ENCODE data around the gene OPCML.

The OPCML gene

DNA sequence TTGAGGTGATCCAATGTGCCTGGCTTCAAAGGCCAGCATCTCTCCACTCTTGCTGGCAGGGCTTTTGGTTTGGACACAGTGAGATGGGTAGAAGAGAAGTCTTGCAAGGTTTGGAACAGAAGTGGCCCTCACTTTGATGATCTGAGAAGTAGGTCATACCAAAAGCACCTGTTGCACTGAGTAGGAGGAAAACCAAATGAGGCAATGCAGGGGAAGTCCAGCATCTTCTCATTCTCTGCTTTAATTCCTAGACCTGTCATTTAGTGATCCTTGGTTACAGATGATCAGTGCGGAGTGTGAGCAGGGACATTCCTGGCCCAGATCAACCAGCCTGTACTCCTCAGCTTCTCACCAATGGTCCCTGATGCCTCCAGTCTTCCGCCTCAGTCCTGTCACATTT lies 990.5 kb downstream of the OPCML start:
- H3K27ac ChIP-seq (ENCODE audit: insufficient read depth, low read depth, low read length, poor library complexity, severe bottlenecking) = no peak overlapping the region
- H3K36me3 ChIP-seq (ENCODE audit: control insufficient read depth, insufficient read depth, low read length) = no peaks in the 10 kb centered on the region
- H3K4me3 ChIP-seq (ENCODE audit: insufficient read depth, low read depth, low read length) = no peak overlapping the region
- H3K27me3 ChIP-seq (ENCODE audit: control insufficient read depth, insufficient read depth, low read length, poor library complexity, severe bottlenecking) = no peaks in the 10 kb centered on the region
- no peaks in the 10 kb centered on the region for H3K4me1 ChIP-seq (ENCODE audit: control insufficient read depth, insufficient read depth, low read length)
- 94 to 95% methylated on average over 2 of the region's 2 CpGs for WGBS, 2 experiments
- H3K9me3 ChIP-seq (ENCODE audit: control insufficient read depth, low read length) = no peaks in the 10 kb centered on the region

DNA sequence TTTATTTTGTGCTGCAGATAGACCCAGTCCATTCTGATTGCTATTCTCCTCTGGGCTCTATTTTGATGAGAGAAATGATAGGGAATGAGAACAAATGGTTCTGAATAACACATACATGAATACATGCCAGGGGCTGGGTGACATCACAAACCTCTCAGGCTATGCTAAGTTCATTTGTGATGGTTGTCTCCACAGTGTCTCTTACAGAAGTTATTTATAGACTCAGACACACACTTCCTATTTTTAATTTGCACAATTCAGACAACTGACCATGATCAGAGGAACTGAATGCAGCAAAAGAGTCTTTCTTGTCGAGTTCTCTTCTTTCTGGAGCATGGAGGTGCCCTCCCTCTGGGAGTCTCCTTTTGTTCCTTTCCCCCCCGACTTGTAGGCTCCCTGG lies 991.7 kb downstream of the OPCML start:
- no peak overlapping the region for H3K4me3 ChIP-seq (ENCODE audit: insufficient read depth, low read depth, low read length)
- WGBS, 2 experiments = 59 to 62% methylated on average over 2 of the region's 2 CpGs

GRCh38 chr11:132539590-132540368 lies 992.5 kb downstream of the OPCML start:
- Histone ChIP-seq H3K4me1 (ENCODE audit: control insufficient read depth, insufficient read depth, low read length) (no peaks in the 10 kb centered on the region), H3K4me3 (ENCODE audit: insufficient read depth, low read depth, low read length) (no peak overlapping the region), H3K27ac (ENCODE audit: insufficient read depth, low read depth, low read length, poor library complexity, severe bottlenecking) (no peak overlapping the region), H3K27me3 (ENCODE audit: control insufficient read depth, insufficient read depth, low read length, poor library complexity, severe bottlenecking) (no peaks in the 10 kb centered on the region), H3K36me3 (ENCODE audit: control insufficient read depth, insufficient read depth, low read length) (no peaks in the 10 kb centered on the region), H3K9me3 (ENCODE audit: control insufficient read depth, low read length) (no peaks in the 10 kb centered on the region)
- WGBS, 2 experiments = 80 to 83% methylated on average over 7 of the region's 7 CpGs

More for the DNA sequence above, 991.7 kb downstream of the OPCML start:
- H3K27ac ChIP-seq (ENCODE audit: insufficient read depth, low read depth, low read length, poor library complexity, severe bottlenecking) = no peak overlapping the region
- H3K36me3 ChIP-seq (ENCODE audit: control insufficient read depth, insufficient read depth, low read length) = no peaks in the 10 kb centered on the region
- no peaks in the 10 kb centered on the region for H3K27me3 ChIP-seq (ENCODE audit: control insufficient read depth, insufficient read depth, low read length, poor library complexity, severe bottlenecking)
- H3K4me1 ChIP-seq (ENCODE audit: control insufficient read depth, insufficient read depth, low read length) = no peaks in the 10 kb centered on the region
- H3K9me3 ChIP-seq (ENCODE audit: control insufficient read depth, low read length) = no peaks in the 10 kb centered on the region

DNA sequence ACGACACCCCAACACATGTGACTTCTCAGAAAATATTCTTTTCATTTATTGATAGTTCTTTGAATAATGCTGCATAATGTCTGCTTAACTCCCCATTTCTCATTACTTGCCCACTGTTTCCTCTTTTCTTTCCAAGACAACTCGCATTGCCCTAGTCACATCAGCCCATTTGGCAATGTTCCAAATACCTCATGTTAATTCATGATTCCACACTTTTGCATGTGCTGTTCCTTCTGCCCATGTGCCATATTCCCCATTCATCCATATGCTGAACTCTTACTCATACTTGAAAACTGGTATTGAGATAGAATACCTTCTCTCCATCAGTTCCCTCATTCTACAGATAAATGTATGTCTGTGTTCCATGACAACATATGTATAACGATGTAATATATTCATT lies 993.7 kb downstream of the OPCML start:
- Histone ChIP-seq H3K9me3 (ENCODE audit: control insufficient read depth, low read length) (no peaks in the 10 kb centered on the region), H3K27ac (ENCODE audit: insufficient read depth, low read depth, low read length, poor library complexity, severe bottlenecking) (no peak overlapping the region), H3K36me3 (ENCODE audit: control insufficient read depth, insufficient read depth, low read length) (no peaks in the 10 kb centered on the region), H3K27me3 (ENCODE audit: control insufficient read depth, insufficient read depth, low read length, poor library complexity, severe bottlenecking) (no peaks in the 10 kb centered on the region), H3K4me1 (ENCODE audit: control insufficient read depth, insufficient read depth, low read length) (no peaks in the 10 kb centered on the region), H3K4me3 (ENCODE audit: insufficient read depth, low read depth, low read length) (no peak overlapping the region)
- WGBS, 2 experiments = 94 to 97% methylated on average over 2 to 3 of the region's 3 CpGs

GRCh38 chr11:132535830-132536229 lies 996.5 kb downstream of the OPCML start:
- Histone ChIP-seq H3K36me3 (ENCODE audit: control insufficient read depth, insufficient read depth, low read length) (no peaks in the 10 kb centered on the region), H3K9me3 (ENCODE audit: control insufficient read depth, low read length) (no peaks in the 10 kb centered on the region), H3K4me3 (ENCODE audit: insufficient read depth, low read depth, low read length) (no peak overlapping the region), H3K27ac (ENCODE audit: insufficient read depth, low read depth, low read length, poor library complexity, severe bottlenecking) (no peak overlapping the region), H3K27me3 (ENCODE audit: control insufficient read depth, insufficient read depth, low read length, poor library complexity, severe bottlenecking) (no peaks in the 10 kb centered on the region), H3K4me1 (ENCODE audit: control insufficient read depth, insufficient read depth, low read length) (no peaks in the 10 kb centered on the region)
- 88 to 89% methylated on average over 2 of the region's 2 CpGs for WGBS, 2 experiments

GRCh38 chr11:132531921-132532320 lies 1000.4 kb downstream of the OPCML start:
- WGBS, 2 experiments = 88 to 96% methylated on average over 5 to 6 of the region's 6 CpGs
- Histone ChIP-seq H3K27me3 (ENCODE audit: control insufficient read depth, insufficient read depth, low read length, poor library complexity, severe bottlenecking) (no peaks in the 10 kb centered on the region), H3K36me3 (ENCODE audit: control insufficient read depth, insufficient read depth, low read length) (no peaks in the 10 kb centered on the region), H3K4me3 (ENCODE audit: insufficient read depth, low read depth, low read length) (no peak overlapping the region), H3K4me1 (ENCODE audit: control insufficient read depth, insufficient read depth, low read length) (no peaks in the 10 kb centered on the region), H3K9me3 (ENCODE audit: control insufficient read depth, low read length) (no peaks in the 10 kb centered on the region), H3K27ac (ENCODE audit: insufficient read depth, low read depth, low read length, poor library complexity, severe bottlenecking) (no peak overlapping the region)

GRCh38 chr11:132528181-132528580 lies 1004.1 kb downstream of the OPCML start:
- Histone ChIP-seq H3K36me3 (ENCODE audit: control insufficient read depth, insufficient read depth, low read length) (no peaks in the 10 kb centered on the region), H3K27me3 (ENCODE audit: control insufficient read depth, insufficient read depth, low read length, poor library complexity, severe bottlenecking) (no peaks in the 10 kb centered on the region), H3K27ac (ENCODE audit: insufficient read depth, low read depth, low read length, poor library complexity, severe bottlenecking) (no peak overlapping the region), H3K4me1 (ENCODE audit: control insufficient read depth, insufficient read depth, low read length) (no peaks in the 10 kb centered on the region), H3K4me3 (ENCODE audit: insufficient read depth, low read depth, low read length) (no peak overlapping the region), H3K9me3 (ENCODE audit: control insufficient read depth, low read length) (no peaks in the 10 kb centered on the region)

DNA sequence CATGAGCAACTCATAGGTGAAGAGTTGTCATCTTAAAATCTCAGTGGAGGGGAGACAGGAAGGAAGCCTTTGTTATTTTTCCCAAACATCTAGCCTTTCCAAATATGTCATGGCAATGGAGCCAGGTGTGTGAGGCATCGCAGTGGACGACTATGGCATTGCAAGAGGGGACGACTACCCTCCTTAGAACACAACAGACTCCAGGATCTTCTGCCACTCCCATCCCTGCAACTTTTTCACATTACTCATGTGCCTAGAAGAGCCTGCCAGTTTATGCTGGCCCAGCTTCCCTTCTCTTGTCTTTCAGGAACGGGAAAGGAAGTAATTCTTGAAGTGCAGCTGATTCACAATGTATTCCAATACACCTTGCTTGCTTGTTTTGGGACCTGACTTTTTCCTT lies 1008.4 kb downstream of the OPCML start:
- Histone ChIP-seq H3K4me3 (ENCODE audit: insufficient read depth, low read depth, low read length) (no peak overlapping the region), H3K4me1 (ENCODE audit: control insufficient read depth, insufficient read depth, low read length) (no peaks in the 10 kb centered on the region), H3K27me3 (ENCODE audit: control insufficient read depth, insufficient read depth, low read length, poor library complexity, severe bottlenecking) (no peaks in the 10 kb centered on the region), H3K27ac (ENCODE audit: insufficient read depth, low read depth, low read length, poor library complexity, severe bottlenecking) (no peak overlapping the region), H3K9me3 (ENCODE audit: control insufficient read depth, low read length) (no peaks in the 10 kb centered on the region), H3K36me3 (ENCODE audit: control insufficient read depth, insufficient read depth, low read length) (no peaks in the 10 kb centered on the region)
- WGBS, 2 experiments = 88 to 92% methylated on average over 4 of the region's 4 CpGs

DNA sequence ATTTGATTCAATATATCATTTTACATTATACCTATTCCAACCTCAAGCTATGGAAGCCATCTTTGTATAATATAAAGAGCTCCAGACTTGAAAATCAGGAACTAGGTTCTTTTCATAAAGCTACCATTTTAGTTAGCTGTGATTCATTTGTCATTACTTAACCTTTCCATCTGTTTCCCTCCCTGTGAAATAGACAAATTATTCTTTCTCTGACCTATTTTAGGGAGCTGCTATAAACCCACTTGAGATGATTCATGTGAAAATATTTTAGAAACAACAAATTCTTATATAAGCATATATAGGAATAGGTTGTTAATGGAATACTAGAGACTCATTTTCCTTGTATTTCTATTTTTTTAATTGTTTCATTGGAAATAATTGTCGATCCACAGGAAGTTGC lies 1012.1 kb downstream of the OPCML start:
- Histone ChIP-seq H3K4me1 (ENCODE audit: control insufficient read depth, insufficient read depth, low read length) (no peaks in the 10 kb centered on the region), H3K9me3 (ENCODE audit: control insufficient read depth, low read length) (no peaks in the 10 kb centered on the region), H3K27ac (ENCODE audit: insufficient read depth, low read depth, low read length, poor library complexity, severe bottlenecking) (no peak overlapping the region), H3K27me3 (ENCODE audit: control insufficient read depth, insufficient read depth, low read length, poor library complexity, severe bottlenecking) (no peaks in the 10 kb centered on the region), H3K4me3 (ENCODE audit: insufficient read depth, low read depth, low read length) (no peak overlapping the region), H3K36me3 (ENCODE audit: control insufficient read depth, insufficient read depth, low read length) (no peaks in the 10 kb centered on the region)
- WGBS, 2 experiments = no CpG with 5 or more reads among the region's 1 CpG

DNA sequence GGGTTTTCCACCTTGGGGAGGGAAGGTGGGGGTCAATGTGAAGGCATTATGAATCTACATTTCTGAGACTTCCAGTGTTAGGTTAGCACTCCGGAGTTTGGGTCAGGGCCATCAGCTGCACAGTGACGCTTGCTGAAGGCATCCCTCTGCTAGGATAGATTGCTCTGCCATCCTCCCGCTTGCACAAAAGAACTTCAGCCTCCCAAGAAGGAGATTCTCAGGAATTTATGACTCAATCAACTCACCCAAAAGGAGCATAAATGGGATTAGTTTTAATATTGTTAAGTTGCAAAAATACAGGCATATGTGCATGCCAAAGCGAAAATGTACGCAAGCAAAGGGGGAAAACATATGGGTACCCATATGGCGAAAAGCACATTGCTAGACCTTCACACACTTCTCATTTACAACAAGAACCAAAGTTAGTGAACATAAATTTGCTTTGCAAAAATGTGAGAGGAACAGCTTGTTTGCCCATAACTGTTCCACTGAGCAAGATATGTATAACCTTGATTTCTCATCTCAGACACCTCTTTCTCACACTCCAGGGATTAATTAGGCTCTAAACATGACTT lies 1013.0 kb downstream of the OPCML start:
- H3K9me3 ChIP-seq (ENCODE audit: control insufficient read depth, low read length) = no peaks in the 10 kb centered on the region
- no peak overlapping the region for H3K27ac ChIP-seq (ENCODE audit: insufficient read depth, low read depth, low read length, poor library complexity, severe bottlenecking)
- H3K36me3 ChIP-seq (ENCODE audit: control insufficient read depth, insufficient read depth, low read length) = no peaks in the 10 kb centered on the region
- 79 to 81% methylated on average over 6 of the region's 6 CpGs for WGBS, 2 experiments
- H3K27me3 ChIP-seq (ENCODE audit: control insufficient read depth, insufficient read depth, low read length, poor library complexity, severe bottlenecking) = no peaks in the 10 kb centered on the region
- no peaks in the 10 kb centered on the region for H3K4me1 ChIP-seq (ENCODE audit: control insufficient read depth, insufficient read depth, low read length)
- no peak overlapping the region for H3K4me3 ChIP-seq (ENCODE audit: insufficient read depth, low read depth, low read length)
